ENCODE results near the gene SUPT4H1. TPM values are rescaled to one million over a fixed set of nuclear protein-coding genes. Genes with fewer than 3 reads are reported as not detected.

Gene SUPT4H1
- total RNA-seq, 2 donors from 2014 or later: 44.8 to 70.0 TPM

- Histone ChIP-seq H3K4me3 (no peak overlapping the region), H3K27me3 (replicated peaks; ENCODE audit: insufficient read depth) (no peaks in the 10 kb centered on the region), H3K4me1 (replicated peaks) (peaks cover 2% of the 10 kb centered on the region), H3K9me3 (no peaks in the 10 kb centered on the region), H3K27ac (no peak overlapping the region), H3K36me3 (peaks cover 12 to 25% of the 10 kb centered on the region in 2 donors)
- intact Hi-C loops (cut with DNase I): no loop called here
- no peak for TF ChIP-seq CTCF (IDR thresholded peaks at IDR 0.05)
- TF ChIP-seq POLR2A (IDR thresholded peaks at IDR 0.05): no peak
- DNase-seq (ENCODE audit: low spot score): no peak
- WGBS: 78% methylated on average over 1 of the region's 1 CpG
Measured at GRCh38 chr17:58348038-58348437, 4.0 kb downstream of the SUPT4H1 start.

GRCh38 chr17:58345500-58345899 is 6.5 kb downstream of the SUPT4H1 start:
- Histone ChIP-seq H3K9me3 (no peaks in the 10 kb centered on the region), H3K4me3 (no peak overlapping the region), H3K36me3 (peaks cover 12 to 25% of the 10 kb centered on the region in 2 donors), H3K27ac (no peak overlapping the region), H3K27me3 (replicated peaks; ENCODE audit: insufficient read depth) (no peaks in the 10 kb centered on the region), H3K4me1 (replicated peaks) (no peaks in the 10 kb centered on the region)
- WGBS: 71% methylated on average over 4 of the region's 4 CpGs
- DNase-seq (ENCODE audit: low spot score): no peak
- intact Hi-C loops (cut with DNase I): no loop called here
- no peak for TF ChIP-seq CTCF (IDR thresholded peaks at IDR 0.05)
- no peak for TF ChIP-seq POLR2A (IDR thresholded peaks at IDR 0.05)
- TF ChIP-seq POLR2AphosphoS5 (IDR thresholded peaks at IDR 0.05): no peak

DNA sequence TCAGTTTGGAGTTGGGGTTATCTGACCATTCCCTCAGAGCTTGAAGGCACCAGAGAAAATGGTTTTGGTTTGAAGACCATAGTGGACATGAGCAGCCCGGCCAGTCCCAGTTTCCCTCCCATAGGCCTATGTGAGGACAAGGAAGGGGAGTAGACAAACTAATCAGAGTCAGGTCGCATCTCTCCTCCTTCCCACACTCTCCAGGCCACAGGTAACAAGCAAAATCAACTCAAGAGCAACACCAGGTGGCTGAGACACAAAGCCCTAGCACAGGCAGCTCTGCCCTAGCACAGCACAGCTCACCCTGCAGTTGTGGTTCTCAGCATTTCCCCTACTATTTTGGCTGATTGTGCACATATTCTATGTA is 7.2 kb downstream of the SUPT4H1 start:
- Histone ChIP-seq H3K9me3 (no peaks in the 10 kb centered on the region), H3K36me3 (peaks cover 12 to 21% of the 10 kb centered on the region in 2 donors), H3K4me3 (no peak overlapping the region), H3K4me1 (replicated peaks) (no peaks in the 10 kb centered on the region), H3K27ac (no peak overlapping the region), H3K27me3 (replicated peaks; ENCODE audit: insufficient read depth) (no peaks in the 10 kb centered on the region)
- intact Hi-C loops (cut with DNase I): no loop called here
- TF ChIP-seq POLR2A (IDR thresholded peaks at IDR 0.05): no peak
- no peak for TF ChIP-seq CTCF (IDR thresholded peaks at IDR 0.05)
- no peak for TF ChIP-seq POLR2AphosphoS5 (IDR thresholded peaks at IDR 0.05)
- 64% methylated on average over 2 of the region's 2 CpGs for WGBS
- no peak for DNase-seq (ENCODE audit: low spot score)

GRCh38 chr17:58344047-58344790 is 7.8 kb downstream of the SUPT4H1 start:
- TF ChIP-seq POLR2A (IDR thresholded peaks at IDR 0.05): no peak
- no peak for TF ChIP-seq CTCF (IDR thresholded peaks at IDR 0.05)
- no peak for TF ChIP-seq POLR2AphosphoS5 (IDR thresholded peaks at IDR 0.05)
- H3K4me1 ChIP-seq (replicated peaks): no peaks in the 10 kb centered on the region
- no peaks in the 10 kb centered on the region for H3K9me3 ChIP-seq
- no peak for DNase-seq (ENCODE audit: low spot score)
- H3K27me3 ChIP-seq (replicated peaks; ENCODE audit: insufficient read depth): no peaks in the 10 kb centered on the region
- peaks cover 12 to 20% of the 10 kb centered on the region in 2 donors for H3K36me3 ChIP-seq
- intact Hi-C loops (cut with DNase I): no loop called here
- 48% methylated on average over 9 of the region's 9 CpGs for WGBS
- no peak overlapping the region for H3K4me3 ChIP-seq
- H3K27ac ChIP-seq: no peak overlapping the region

DNA sequence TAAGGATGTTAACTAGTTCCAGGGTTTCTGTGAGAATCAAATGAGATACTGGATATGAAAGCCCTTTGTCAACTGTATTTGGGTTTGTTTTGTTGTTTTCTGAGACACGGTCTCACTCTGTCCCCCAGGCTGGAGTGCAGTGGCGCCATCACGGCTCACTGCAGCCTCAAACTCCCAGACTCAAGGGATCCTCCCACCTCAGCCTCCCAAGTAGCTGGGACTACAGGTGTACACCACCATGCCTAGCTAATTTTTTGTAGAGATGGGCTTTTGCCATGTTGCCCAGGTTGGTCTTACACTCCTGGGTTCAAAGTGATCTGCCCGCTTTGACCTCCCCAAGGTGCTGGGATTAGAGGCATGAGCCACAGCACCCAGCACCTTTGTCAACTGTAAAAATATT is 8.9 kb downstream of the SUPT4H1 start:
- no peaks in the 10 kb centered on the region for H3K4me1 ChIP-seq (replicated peaks)
- 91% methylated on average over 4 of the region's 4 CpGs for WGBS
- no peak for TF ChIP-seq POLR2A (IDR thresholded peaks at IDR 0.05)
- TF ChIP-seq CTCF (IDR thresholded peaks at IDR 0.05): no peak
- no peak for TF ChIP-seq POLR2AphosphoS5 (IDR thresholded peaks at IDR 0.05)

More for the DNA sequence above, 8.9 kb downstream of the SUPT4H1 start:
- H3K27me3 ChIP-seq (replicated peaks; ENCODE audit: insufficient read depth): no peaks in the 10 kb centered on the region
- H3K27ac ChIP-seq: no peak overlapping the region
- intact Hi-C loops (cut with DNase I): no loop called here
- H3K4me3 ChIP-seq: no peak overlapping the region
- peaks cover 12 to 20% of the 10 kb centered on the region in 2 donors for H3K36me3 ChIP-seq
- DNase-seq (ENCODE audit: low spot score): no peak
- no peaks in the 10 kb centered on the region for H3K9me3 ChIP-seq
